Osteocyte (in vitro differentiated cells): ENCODE measurements around the gene SRCAP. TPM values are rescaled to one million over a fixed set of nuclear protein-coding genes. Genes with fewer than 3 reads are reported as not detected.

Experiments
- DNase-seq: peaks from one replicate; pipeline ENCODE4 v3.0.0; 2021; ENCODE audit warnings: mixed read lengths; ENCODE audit not compliant: unreplicated experiment; ENCODE audit errors: extremely low spot score
- H3K27ac Mint-ChIP-seq: one replicate; pipeline ENCODE4 v1.8.0; 2021; ENCODE audit warnings: mild to moderate bottlenecking, mixed read lengths; ENCODE audit not compliant: unreplicated experiment
- H3K27me3 Mint-ChIP-seq: one replicate; pipeline ENCODE4 v1.8.0; 2021; ENCODE audit warnings: mixed read lengths; ENCODE audit not compliant: unreplicated experiment
- H3K36me3 Mint-ChIP-seq: one replicate; pipeline ENCODE4 v1.8.0; 2021; ENCODE audit warnings: mixed read lengths; ENCODE audit not compliant: unreplicated experiment
- H3K4me1 Mint-ChIP-seq: one replicate; pipeline ENCODE4 v1.8.0; 2021; ENCODE audit warnings: mixed read lengths; ENCODE audit not compliant: unreplicated experiment
- H3K4me3 Mint-ChIP-seq: one replicate; pipeline ENCODE4 v1.8.0; 2021; ENCODE audit warnings: mild to moderate bottlenecking, moderate library complexity, mixed read lengths; ENCODE audit not compliant: unreplicated experiment
- H3K9me3 Mint-ChIP-seq: one replicate; pipeline ENCODE4 v1.8.0; 2021; ENCODE audit warnings: mixed read lengths; ENCODE audit not compliant: unreplicated experiment
- CTCF ChIP-seq: fragments of 200-600 bp; sonication (generic); IDR thresholded peaks from 2 replicates; pipeline ENCODE4 v1.5.0; 2021; ENCODE audit warnings: antibody characterized with exemption, mild to moderate bottlenecking, moderate library complexity
- total RNA-seq: library from RNA; stranded (reverse); gene quantifications from 2 replicates; pipeline ENCODE4 v1.2.1, GENCODE V29; 2021

The SRCAP gene
- total RNA-seq, 1 donor from 2014 or later: 69.2 TPM

DNA sequence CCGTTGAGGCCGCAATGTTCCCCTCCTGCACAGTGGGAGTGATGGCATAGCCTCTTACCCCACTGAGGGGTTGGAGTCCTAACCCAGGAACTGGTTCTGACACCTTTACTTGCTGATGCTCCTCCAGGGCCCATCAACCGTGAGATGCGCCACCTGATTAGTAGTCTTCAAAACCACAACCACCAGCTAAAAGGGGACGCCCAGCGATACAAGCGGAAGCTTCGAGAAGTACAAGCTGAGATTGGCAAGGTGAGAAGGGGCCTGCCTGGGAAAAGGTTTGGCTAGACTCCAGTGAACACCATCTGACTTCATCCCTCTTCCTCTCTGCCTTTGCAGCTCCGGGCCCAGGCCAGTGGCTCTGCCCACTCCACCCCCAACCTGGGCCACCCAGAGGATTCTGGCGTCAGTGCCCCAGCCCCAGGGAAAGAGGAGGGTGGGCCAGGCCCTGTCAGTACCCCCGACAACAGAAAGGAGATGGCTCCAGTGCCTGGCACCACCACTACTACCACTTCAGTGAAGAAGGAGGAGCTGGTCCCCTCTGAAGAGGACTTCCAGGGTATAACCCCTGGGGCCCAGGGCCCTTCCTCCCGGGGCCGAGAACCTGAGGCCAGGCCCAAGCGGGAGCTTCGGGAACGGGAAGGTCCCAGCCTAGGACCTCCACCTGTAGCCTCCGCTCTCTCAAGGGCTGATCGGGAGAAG lies 68.9 kb downstream of the SRCAP start:
- H3K36me3 Mint-ChIP-seq: peaks cover 45% of the 10 kb centered on the region
- H3K4me3 Mint-ChIP-seq: no peak overlapping the region
- H3K4me1 Mint-ChIP-seq: peaks cover 9% of the 10 kb centered on the region
- no peaks in the 10 kb centered on the region for H3K9me3 Mint-ChIP-seq
- TF ChIP-seq CTCF: no peak
- H3K27me3 Mint-ChIP-seq: no peaks in the 10 kb centered on the region
- no peak overlapping the region for H3K27ac Mint-ChIP-seq
- DNase-seq: no peak

- Mint-ChIP-seq H3K4me3 (no peak overlapping the region), H3K27ac (no peak overlapping the region), H3K9me3 (no peaks in the 10 kb centered on the region), H3K4me1 (peaks cover 4% of the 10 kb centered on the region), H3K27me3 (no peaks in the 10 kb centered on the region), H3K36me3 (peaks cover 49% of the 10 kb centered on the region)
- no peak for DNase-seq
- TF ChIP-seq CTCF: no peak
These were observed 69.7 kb downstream of the SRCAP start for GRCh38 chr16:30768583-30769181.

DNA sequence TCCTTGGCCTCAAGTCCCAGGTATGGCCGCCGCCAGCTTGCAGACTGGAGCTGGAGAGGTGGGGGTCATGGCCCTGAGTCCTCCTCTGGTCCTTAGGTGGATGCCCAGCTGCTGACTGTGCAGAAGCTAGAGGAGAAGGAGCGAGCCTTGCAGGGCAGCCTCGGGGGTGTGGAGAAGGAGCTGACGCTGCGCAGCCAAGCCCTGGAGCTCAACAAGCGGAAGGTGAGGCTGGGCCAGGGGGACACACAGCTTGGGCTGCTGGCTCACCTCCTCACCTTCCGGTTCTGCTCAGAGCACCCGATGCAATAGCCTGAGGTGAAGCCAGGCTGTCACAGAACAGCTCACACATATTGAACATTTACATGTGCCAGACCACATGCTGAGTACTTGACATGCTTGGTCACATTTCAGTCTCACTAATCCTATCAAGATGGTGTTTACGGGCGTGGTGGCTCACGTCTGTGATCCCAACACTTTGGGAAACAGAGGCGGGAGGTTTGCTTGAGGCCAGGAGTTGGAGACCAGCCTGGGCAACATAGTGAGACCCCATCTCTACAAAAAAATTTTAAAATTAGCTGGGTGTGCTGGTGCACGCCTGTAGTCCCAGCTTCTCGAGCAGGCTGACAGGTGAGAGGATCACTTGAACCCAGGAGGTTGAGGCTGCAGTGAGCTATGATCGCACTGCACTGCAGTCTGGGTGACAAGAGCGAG lies 70.6 kb downstream of the SRCAP start:
- Mint-ChIP-seq H3K4me3 (no peak overlapping the region), H3K27me3 (no peaks in the 10 kb centered on the region), H3K4me1 (peaks cover 6% of the 10 kb centered on the region), H3K9me3 (no peaks in the 10 kb centered on the region), H3K27ac (no peak overlapping the region), H3K36me3 (peaks cover 43% of the 10 kb centered on the region)
- DNase-seq: no peak
- TF ChIP-seq CTCF: no peak

- H3K9me3 Mint-ChIP-seq: no peaks in the 10 kb centered on the region
- H3K4me3 Mint-ChIP-seq: no peak overlapping the region
- peaks cover 22% of the 10 kb centered on the region for H3K4me1 Mint-ChIP-seq
- no peak for DNase-seq
- H3K27me3 Mint-ChIP-seq: no peaks in the 10 kb centered on the region
- no peak overlapping the region for H3K27ac Mint-ChIP-seq
- peaks cover 31% of the 10 kb centered on the region for H3K36me3 Mint-ChIP-seq
- TF ChIP-seq CTCF: no peak
These were observed 72.8 kb downstream of the SRCAP start for GRCh38 chr16:30771726-30772125.

GRCh38 chr16:30773826-30774225 lies 74.9 kb downstream of the SRCAP start:
- no peak overlapping the region for H3K4me3 Mint-ChIP-seq
- H3K27me3 Mint-ChIP-seq: no peaks in the 10 kb centered on the region
- H3K27ac Mint-ChIP-seq: no peak overlapping the region
- peaks cover 36% of the 10 kb centered on the region for H3K4me1 Mint-ChIP-seq
- DNase-seq: no peak
- H3K9me3 Mint-ChIP-seq: no peaks in the 10 kb centered on the region
- no peak for TF ChIP-seq CTCF
- H3K36me3 Mint-ChIP-seq: peaks cover 19% of the 10 kb centered on the region
